K562 (cell line): ENCODE results near the gene SDC1. TPM values are rescaled to one million over a fixed set of nuclear protein-coding genes. Genes with fewer than 3 reads are reported as not detected.

ENCODE experiments used
- ATAC-seq: fragments of 200-7000 bp; cut with Tn5 transposase; 3 replicates; pipeline ENCODE4 v1.9.1; 2020; ENCODE audit warnings: moderate library complexity
- BruUV-seq: library from RNA; stranded (reverse); fragments of 400-500 nt; replicated peaks from 2 replicates; lab custom pipeline; 2021; lab: Mats Ljungman, UMichigan
- CTCF ChIA-PET: fragments of 300-600 bp; formaldehyde crosslinking; extraction: SDS; loops from one replicate; lab custom pipeline; 2021; ENCODE audit warnings: low intra/inter-chr PET ratio; lab: Yijun Ruan, JAX
- POLR2A ChIA-PET: fragments of 300-600, 350-650 bp; sonication (Branson Sonifier 250); formaldehyde crosslinking; extraction: SDS; loops from one replicate; lab custom pipeline; 2021; ENCODE audit warnings: antibody characterized with exemption, inconsistent platforms; lab: Yijun Ruan, JAX
- DNase-seq, 4 experiments: peaks; one replicate each; pipeline versions ENCODE4 v3.0.0 to v3.0.0-alpha.2; 2011 to 2018; ENCODE audit warnings: low spot score in 3 of 4, mixed read lengths in 3 of 4; ENCODE audit errors: extremely low read depth in 1 of 4
- FAIRE-seq: peaks from 2 replicates; lab custom pipeline; 2011; peaks lifted over from hg19 to GRCh38; lab: Jason Lieb, UNC
- H2AFZ ChIP-seq: 2 replicates; pipeline ENCODE4 v1.6.0; 2011; ENCODE audit warnings: low read depth, low read length, control low read depth, inconsistent platforms
- H3K27ac ChIP-seq: fragments of 200-600 bp; 3 replicates; pipeline ENCODE4 v1.8.0; 2011; ENCODE audit warnings: low read depth, mild to moderate bottlenecking, control low read depth, inconsistent platforms, low read length, moderate library complexity, mixed read lengths; ENCODE audit errors: extremely low read depth
- H3K27me3 ChIP-seq, 2 experiments: fragments of 300-600 bp in 1 of 2; 2 replicates in 1 of 2; 3 replicates in 1 of 2; pipeline versions ENCODE4 v1.6.0 to v1.8.0; 2011; ENCODE audit warnings: inconsistent platforms in 2 of 2, low read length in 2 of 2, mild to moderate bottlenecking in 1 of 2, mixed read lengths in 1 of 2, moderate library complexity in 1 of 2; ENCODE audit not compliant: control insufficient read depth in 2 of 2, insufficient read depth in 2 of 2
- H3K36me3 ChIP-seq: fragments of 300-600 bp; 3 replicates; pipeline ENCODE4 v1.8.0; 2011; ENCODE audit warnings: mild to moderate bottlenecking, low read length, inconsistent platforms; ENCODE audit not compliant: control insufficient read depth, insufficient read depth
- H3K4me1 ChIP-seq, 2 experiments: fragments of 200-600 bp in 1 of 2; replicated peaks in 1 of 2; 2 replicates in 1 of 2; 3 replicates in 1 of 2; pipeline versions ENCODE4 v1.5.1 to v1.8.0; 2011; ENCODE audit warnings: inconsistent platforms in 2 of 2, low read length in 2 of 2, mild to moderate bottlenecking in 1 of 2, mixed read lengths in 1 of 2, moderate library complexity in 1 of 2; ENCODE audit not compliant: control insufficient read depth in 2 of 2, insufficient read depth in 2 of 2
- H3K4me2 ChIP-seq: 2 replicates; pipeline ENCODE4 v1.6.1; 2011; ENCODE audit warnings: low read length, control low read depth, inconsistent platforms, mixed read lengths; ENCODE audit not compliant: insufficient read depth
- H3K4me3 ChIP-seq: fragments of 200-600 bp; sonication (generic), shearing (Covaris generic); 2 replicates; pipeline ENCODE4 v1.5.1; 2016; ENCODE audit warnings: control low read depth, inconsistent platforms
- H3K79me2 ChIP-seq: fragments of 200-600 bp; 3 replicates; pipeline ENCODE4 v1.8.0; 2011; ENCODE audit warnings: low read length, inconsistent platforms; ENCODE audit not compliant: control insufficient read depth, insufficient read depth
- H3K9ac ChIP-seq, 2 experiments: 2 replicates each; pipeline versions ENCODE4 v1.6.0 to v1.6.1; 2011; ENCODE audit warnings: low read depth in 2 of 2, low read length in 2 of 2, control low read depth in 1 of 2, inconsistent platforms in 1 of 2, mild to moderate bottlenecking in 1 of 2, mixed read lengths in 1 of 2; ENCODE audit not compliant: insufficient read depth in 1 of 2
- H3K9me1 ChIP-seq: one replicate; pipeline ENCODE4 v1.6.0; 2011; ENCODE audit warnings: inconsistent platforms, mild to moderate bottlenecking, low read length, moderate library complexity; ENCODE audit not compliant: control insufficient read depth, insufficient read depth
- H3K9me3 ChIP-seq: replicated peaks from 2 replicates; pipeline ENCODE4 v1.5.1; 2011; ENCODE audit warnings: low read depth, low read length, inconsistent platforms; ENCODE audit not compliant: control insufficient read depth, insufficient read depth
- H4K20me1 ChIP-seq: replicated peaks from 2 replicates; pipeline ENCODE4 v1.6.1; 2011; ENCODE audit warnings: low read length, inconsistent platforms, mixed read lengths; ENCODE audit not compliant: control insufficient read depth, insufficient read depth
- ESRRB ChIP-seq: fragments of 250-450 bp; sonication (Bioruptor Pico); IDR thresholded peaks from 2 replicates; pipeline ENCODE4 v1.5.0; 2020; ENCODE audit warnings: mild to moderate bottlenecking, moderate library complexity, borderline replicate concordance
- STAT6 ChIP-seq: sonication (generic); formaldehyde crosslinking; IDR thresholded peaks from 2 replicates; pipeline ENCODE4 v1.8.1; 2023; ENCODE audit warnings: mild to moderate bottlenecking, missing genetic modification reagents
- TAL1 ChIP-seq: fragments of 450-650 bp; IDR thresholded peaks from 2 replicates; pipeline ENCODE4 v1.6.1; 2016; ENCODE audit warnings: mild to moderate bottlenecking
- ZNF41 ChIP-seq: fragments of 250-450 bp; sonication (Bioruptor Pico); conservative IDR thresholded peaks from 2 replicates; pipeline ENCODE4 v1.4.0; 2020; ENCODE audit warnings: mild to moderate bottlenecking
- ZNF592 ChIP-seq: fragments of 450-650 bp; IDR thresholded peaks from 2 replicates; pipeline ENCODE4 v1.6.1; 2017; ENCODE audit warnings: antibody characterized with exemption, mild to moderate bottlenecking
- WGBS: fragments of 100-300 bp; shearing (Covaris generic); methylation state at CpG from one replicate; pipeline ENCODE4 v1.1.6; 2016; ENCODE audit warnings: low coverage, mixed read lengths; ENCODE audit not compliant: insufficient coverage; ENCODE audit errors: missing lambda C conversion rate; 5-methylcytosine and 5-hydroxymethylcytosine counted together
- in situ Hi-C: fragments of 300-500 bp; cut with MboI; formaldehyde crosslinking; loops from 4 replicates; pipeline ENCODE4 v1.15.0; 2018; ENCODE audit warnings: inconsistent platforms, mixed read lengths
- intact Hi-C: fragments of 100-400 bp; cut with micrococcal nuclease; formaldehyde crosslinking; loops from 2 replicates; pipeline ENCODE4 v1.14.2; 2022
- polyA plus RNA-seq, 8 experiments: library from polyadenylated mRNA; depleted of rRNA in 4 of 8; stranded (reverse) in 5 of 8; unstranded in 3 of 8; fragments of >200 nt; fragmentation: Nextera tagmentation in 2 of 8; fragmentation: Illumina TruSeq in 1 of 8; extraction: Ambion mirVana in 2 of 8; extraction: Trizol in 1 of 8; gene quantifications; 2 replicates each; pipeline versions ENCODE4 v1.2.1 to v1.2.3, GENCODE V29; 2011 to 2014; ENCODE audit warnings: inconsistent platforms in 1 of 8, missing spikeins in 1 of 8
- total RNA-seq, 7 experiments: library from RNA; depleted of rRNA in 6 of 7; stranded (reverse); fragments of >200 nt in 6 of 7; fragmentation: Illumina TruSeq in 2 of 7; extraction: Trizol in 2 of 7; gene quantifications; 2 replicates each; pipeline versions ENCODE4 v1.2.1 to v1.2.3, GENCODE V29; 2011 to 2021; ENCODE audit warnings: low replicate concordance in 1 of 7
- TF ChIP-seq, protein P1 (sequence below): fragments of 450-650 bp; formaldehyde crosslinking; IDR thresholded peaks from 2 replicates; pipeline ENCODE4 v1.4.0; 2020; ENCODE audit warnings: mild to moderate bottlenecking, moderate library complexity
- TF ChIP-seq, protein P2 (sequence below), 2 experiments: fragments of 450-650 bp; IDR thresholded peaks; 2 replicates each; pipeline ENCODE4 v1.6.1; 2016

The SDC1 gene
- total and polyA plus RNA-seq, 9 of the 15 experiments (the other 6 are each of a cell fraction or from before 2014, with no cell fraction given), result 0.06 to 2.7 (median 0.49) TPM

DNA sequence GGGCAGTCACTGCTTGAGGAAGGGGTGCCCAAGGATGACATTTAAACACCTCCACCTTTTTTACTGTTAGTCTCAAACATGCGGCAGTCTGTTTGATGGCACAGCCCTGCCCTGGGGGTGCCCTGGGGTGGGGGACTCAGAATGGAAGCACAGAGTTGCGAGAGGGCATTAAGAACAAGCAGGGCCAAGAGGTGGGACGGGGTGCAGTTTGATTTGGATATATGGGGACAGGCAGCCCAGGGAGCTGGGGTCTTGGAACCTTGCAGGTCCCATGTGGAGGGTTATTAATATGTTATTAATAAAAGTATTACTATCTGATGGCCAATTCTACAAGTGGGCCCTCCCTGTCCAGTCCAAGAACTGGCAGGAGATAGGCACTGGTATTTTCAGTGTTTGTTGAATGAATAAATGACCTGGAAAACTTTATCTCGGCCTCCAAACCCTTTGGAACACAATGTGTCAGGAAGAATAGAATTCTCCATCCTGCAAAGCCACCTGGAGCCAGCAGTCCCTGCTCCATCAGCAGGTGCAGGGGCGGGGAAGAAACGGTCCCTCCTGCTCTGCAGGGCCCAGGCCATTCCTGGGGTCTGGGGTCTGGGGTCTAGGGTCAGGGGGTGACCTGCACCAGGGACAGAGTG, 25.2 kb downstream of the SDC1 start:
- no peak for FAIRE-seq
- no peaks in the 10 kb centered on the region for H3K79me2 ChIP-seq
- no peaks in the 10 kb centered on the region for H3K9me1 ChIP-seq
- ChIA-PET CTCF (no interaction called here), POLR2A (interaction anchor here (1.1 kb wide), 1 partner anchor 11 kb away, joined by 3 read pairs; no protein-coding TSS in a partner anchor)
- 0 out of 2 replicates have a peak, but pooled peaks cover 9% of the 10 kb centered on the region for H4K20me1 ChIP-seq
- H3K4me1 ChIP-seq, result peaks cover 0 to 8% of the 10 kb centered on the region in 2 experiments; a peak in 2 of 5 replicates
- H3K27me3 ChIP-seq, result peaks cover 17 to 61% of the 10 kb centered on the region in 2 experiments; a peak in 4 of 5 replicates
- no peak overlapping the region for H3K9ac ChIP-seq
- no peak overlapping the region for H2AFZ ChIP-seq
- no peak for DNase-seq
- no peak for ATAC-seq
- H3K36me3 ChIP-seq, result no peaks in the 10 kb centered on the region
- no peaks in the 10 kb centered on the region for H3K9me3 ChIP-seq
- in situ Hi-C loops (no loop called here), intact Hi-C loops (no loop called here)
- no peak overlapping the region for H3K4me3 ChIP-seq
- H3K27ac ChIP-seq, result no peak overlapping the region
- no peak overlapping the region for H3K4me2 ChIP-seq
- BruUV-seq, result no TSS peak
- WGBS, result 6% methylated on average over 6 of the region's 6 CpGs
- no peak for TF ChIP-seq ESRRB (CRISPR knock-in tag)
- TF ChIP-seq ZNF592, result no peak
- TF ChIP-seq STAT6 (CRISPR knock-in tag), result no peak
- no peak for TF ChIP-seq ZNF41 (CRISPR knock-in tag)
- TF ChIP-seq TAL1, result no peak
- TF ChIP-seq, protein P1, sequence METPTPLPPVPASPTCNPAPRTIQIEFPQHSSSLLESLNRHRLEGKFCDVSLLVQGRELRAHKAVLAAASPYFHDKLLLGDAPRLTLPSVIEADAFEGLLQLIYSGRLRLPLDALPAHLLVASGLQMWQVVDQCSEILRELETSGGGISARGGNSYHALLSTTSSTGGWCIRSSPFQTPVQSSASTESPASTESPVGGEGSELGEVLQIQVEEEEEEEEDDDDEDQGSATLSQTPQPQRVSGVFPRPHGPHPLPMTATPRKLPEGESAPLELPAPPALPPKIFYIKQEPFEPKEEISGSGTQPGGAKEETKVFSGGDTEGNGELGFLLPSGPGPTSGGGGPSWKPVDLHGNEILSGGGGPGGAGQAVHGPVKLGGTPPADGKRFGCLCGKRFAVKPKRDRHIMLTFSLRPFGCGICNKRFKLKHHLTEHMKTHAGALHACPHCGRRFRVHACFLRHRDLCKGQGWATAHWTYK (CRISPR knock-in tag), result no peak
- TF ChIP-seq, protein P2, sequence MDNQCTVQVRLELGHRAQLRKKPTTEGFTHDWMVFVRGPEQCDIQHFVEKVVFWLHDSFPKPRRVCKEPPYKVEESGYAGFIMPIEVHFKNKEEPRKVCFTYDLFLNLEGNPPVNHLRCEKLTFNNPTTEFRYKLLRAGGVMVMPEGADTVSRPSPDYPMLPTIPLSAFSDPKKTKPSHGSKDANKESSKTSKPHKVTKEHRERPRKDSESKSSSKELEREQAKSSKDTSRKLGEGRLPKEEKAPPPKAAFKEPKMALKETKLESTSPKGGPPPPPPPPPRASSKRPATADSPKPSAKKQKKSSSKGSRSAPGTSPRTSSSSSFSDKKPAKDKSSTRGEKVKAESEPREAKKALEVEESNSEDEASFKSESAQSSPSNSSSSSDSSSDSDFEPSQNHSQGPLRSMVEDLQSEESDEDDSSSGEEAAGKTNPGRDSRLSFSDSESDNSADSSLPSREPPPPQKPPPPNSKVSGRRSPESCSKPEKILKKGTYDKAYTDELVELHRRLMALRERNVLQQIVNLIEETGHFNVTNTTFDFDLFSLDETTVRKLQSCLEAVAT (IDR thresholded peaks at IDR 0.05), result no peak
